Measurements from ENCODE around the gene ZNF106. TPM values are rescaled to one million over a fixed set of nuclear protein-coding genes. Genes with fewer than 3 reads are reported as not detected.
A peak's percentile ranks its signal among the peaks of the same experiment; 100 is the strongest.

Gene ZNF106
- total RNA-seq: 10 to 100 TPM; 54.5 to 92.9 (median 63.9) TPM

DNA sequence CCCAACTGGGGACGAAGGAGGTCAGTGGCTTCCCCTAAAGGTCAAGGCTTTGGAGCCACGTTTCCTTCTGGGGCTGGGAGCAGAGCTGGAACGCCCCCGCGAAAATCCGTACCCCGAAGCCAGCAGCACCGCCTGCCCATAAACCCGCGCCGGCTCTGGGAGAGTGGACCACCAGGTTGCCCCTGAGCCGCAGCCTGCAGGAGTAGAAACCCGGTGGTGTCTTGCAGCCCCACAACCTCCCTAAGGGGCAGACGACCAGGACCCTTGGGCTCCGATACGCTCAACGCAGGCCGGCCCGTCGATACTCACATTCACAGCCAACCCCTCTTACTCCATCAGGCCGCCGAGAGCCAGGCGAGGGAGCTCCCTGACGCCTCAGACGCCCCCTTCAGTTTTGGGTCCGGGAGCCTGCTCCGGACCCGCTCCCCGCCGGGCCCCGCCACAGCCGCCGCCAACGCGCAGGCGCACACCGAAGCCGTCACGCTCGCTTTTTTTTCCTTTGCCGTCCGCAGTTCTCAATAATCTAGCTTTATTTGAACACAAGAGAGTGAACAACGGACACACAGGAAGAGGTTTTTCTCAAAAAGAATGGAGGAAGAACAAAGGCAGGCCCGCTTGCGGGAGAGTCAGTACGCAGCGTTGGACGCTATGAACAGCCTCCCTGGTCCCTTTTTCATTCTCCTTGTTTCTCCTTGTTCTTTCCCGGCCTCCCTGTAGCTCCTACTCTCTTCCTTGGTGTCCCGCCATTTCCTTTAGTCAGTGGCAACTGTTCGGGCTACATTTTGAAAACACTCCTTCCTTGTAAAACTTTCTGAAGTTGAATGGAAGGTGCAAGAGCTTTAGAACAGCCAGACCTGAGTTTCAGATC is at the start of gene ZNF106:
Gene ZNF106 (minus strand): TSS at position 471 of the 868 bp plus-strand sequence. CDS start 18,852 bp downstream, outside the sequence.
- 0 to 1% methylated on average over 43 to 50 of the region's 51 CpGs for WGBS, 2 donors
- peaks cover 0 to 47% (median 20%) of the 10 kb centered on the region in 4 donors for H3K4me1 ChIP-seq
- H3K27me3 ChIP-seq: no peaks in the 10 kb centered on the region
- peak; percentile 54 to 76 for DNase-seq (ENCODE audit: low spot score in 2 of 2)
- no peaks in the 10 kb centered on the region for H3K36me3 ChIP-seq
- H3K27ac ChIP-seq: peak within 1 kb of the TSS; percentile 86 to 97 (median 94)
- H3K4me3 ChIP-seq: peak within 1 kb of the TSS; percentile 78 to 94 (median 82)
- TF ChIP-seq EP300 (IDR thresholded peaks at IDR 0.05) (peak; percentile 90 to 98), POLR2A (IDR thresholded peaks at IDR 0.05) (peak; percentile 85 to 93)
- TF ChIP-seq, protein P1, sequence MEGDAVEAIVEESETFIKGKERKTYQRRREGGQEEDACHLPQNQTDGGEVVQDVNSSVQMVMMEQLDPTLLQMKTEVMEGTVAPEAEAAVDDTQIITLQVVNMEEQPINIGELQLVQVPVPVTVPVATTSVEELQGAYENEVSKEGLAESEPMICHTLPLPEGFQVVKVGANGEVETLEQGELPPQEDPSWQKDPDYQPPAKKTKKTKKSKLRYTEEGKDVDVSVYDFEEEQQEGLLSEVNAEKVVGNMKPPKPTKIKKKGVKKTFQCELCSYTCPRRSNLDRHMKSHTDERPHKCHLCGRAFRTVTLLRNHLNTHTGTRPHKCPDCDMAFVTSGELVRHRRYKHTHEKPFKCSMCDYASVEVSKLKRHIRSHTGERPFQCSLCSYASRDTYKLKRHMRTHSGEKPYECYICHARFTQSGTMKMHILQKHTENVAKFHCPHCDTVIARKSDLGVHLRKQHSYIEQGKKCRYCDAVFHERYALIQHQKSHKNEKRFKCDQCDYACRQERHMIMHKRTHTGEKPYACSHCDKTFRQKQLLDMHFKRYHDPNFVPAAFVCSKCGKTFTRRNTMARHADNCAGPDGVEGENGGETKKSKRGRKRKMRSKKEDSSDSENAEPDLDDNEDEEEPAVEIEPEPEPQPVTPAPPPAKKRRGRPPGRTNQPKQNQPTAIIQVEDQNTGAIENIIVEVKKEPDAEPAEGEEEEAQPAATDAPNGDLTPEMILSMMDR (IDR thresholded peaks at IDR 0.05): peak in 2 of 5 experiments; percentile 5 to 9
- no peaks in the 10 kb centered on the region for H3K9me3 ChIP-seq

DNA sequence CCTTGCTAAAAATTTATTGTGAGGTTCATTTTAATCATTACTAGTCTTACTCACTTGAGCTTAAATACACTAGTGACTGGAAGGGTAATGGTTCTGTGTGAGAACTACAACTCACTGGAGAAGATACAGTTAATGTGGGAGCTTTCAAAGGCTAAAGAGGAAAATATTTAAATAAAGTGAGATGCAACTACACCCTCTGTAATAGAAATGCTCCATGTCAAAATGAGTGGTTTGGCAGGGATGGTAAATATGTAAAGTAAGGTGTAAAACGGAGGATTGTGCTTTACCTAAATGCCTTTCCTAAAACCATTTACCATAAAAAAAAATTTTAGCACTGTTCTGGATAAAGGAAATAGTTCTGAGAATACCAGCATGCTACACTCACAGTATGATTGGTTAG is 42.3 kb upstream of the ZNF106 start:
- Histone ChIP-seq H3K9me3 (no peaks in the 10 kb centered on the region), H3K27me3 (no peaks in the 10 kb centered on the region), H3K4me3 (no peak overlapping the region), H3K36me3 (peaks cover 2 to 95% (median 9%) of the 10 kb centered on the region in 3 donors), H3K27ac (no peak overlapping the region), H3K4me1 (no peaks in the 10 kb centered on the region)
- no peak for DNase-seq (ENCODE audit: low spot score in 2 of 2)
- TF ChIP-seq POLR2A (IDR thresholded peaks at IDR 0.05): no peak
- TF ChIP-seq, protein P1 (IDR thresholded peaks at IDR 0.05): no peak
- no peak for TF ChIP-seq EP300 (IDR thresholded peaks at IDR 0.05)
- 84 to 95% methylated on average over 1 of the region's 1 CpG for WGBS, 2 donors

DNA sequence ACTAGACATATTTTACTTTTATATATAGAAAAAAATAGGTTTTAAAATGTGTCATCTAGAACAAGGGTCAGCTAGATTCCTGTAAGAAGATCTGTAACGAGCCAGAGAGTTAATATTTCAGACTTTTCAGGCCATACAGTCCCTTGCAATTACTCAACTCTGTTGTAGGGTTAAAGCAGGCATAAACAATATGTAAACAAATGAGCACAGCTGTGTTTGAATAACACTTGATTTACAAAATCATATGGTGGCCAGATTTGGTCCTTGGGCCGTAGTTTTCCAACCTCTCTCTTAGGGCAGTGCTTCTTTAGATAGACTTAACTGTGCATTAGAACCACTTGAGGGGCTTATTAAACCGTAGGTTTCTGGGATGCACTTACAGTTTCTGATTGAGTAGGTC is 38.0 kb upstream of the ZNF106 start:
- DNase-seq (ENCODE audit: low spot score in 2 of 2): no peak
- no peaks in the 10 kb centered on the region for H3K9me3 ChIP-seq
- no peaks in the 10 kb centered on the region for H3K27me3 ChIP-seq
- peaks cover 0 to 90% (median 9%) of the 10 kb centered on the region in 3 donors for H3K36me3 ChIP-seq
- TF ChIP-seq EP300 (IDR thresholded peaks at IDR 0.05): no peak
- no peaks in the 10 kb centered on the region for H3K4me1 ChIP-seq
- H3K4me3 ChIP-seq: no peak overlapping the region
- 77 to 85% methylated on average over 3 of the region's 3 CpGs for WGBS, 2 donors
- H3K27ac ChIP-seq: no peak overlapping the region

DNA sequence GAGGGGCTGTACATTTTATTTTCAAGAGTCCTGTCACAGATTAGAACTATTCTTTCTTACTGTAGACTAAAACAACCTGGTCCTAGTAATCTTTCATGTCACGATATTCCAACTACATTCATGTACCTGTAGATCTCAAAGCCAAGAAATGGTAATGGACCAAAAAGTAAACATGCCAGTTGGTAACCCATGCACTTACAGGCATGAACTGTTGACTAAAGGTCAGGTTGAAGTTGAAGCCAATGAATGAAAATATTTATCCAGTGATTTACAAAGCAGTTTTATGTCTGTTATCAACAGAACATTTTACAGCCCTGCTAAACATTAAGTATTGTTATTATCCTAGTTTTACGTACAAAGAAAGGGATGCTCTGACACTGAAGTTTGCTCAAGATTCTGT is 32.4 kb upstream of the ZNF106 start:
- no peak overlapping the region for H3K27ac ChIP-seq
- no peak overlapping the region for H3K4me3 ChIP-seq
- TF ChIP-seq POLR2A (IDR thresholded peaks at IDR 0.05): no peak
- TF ChIP-seq EP300 (IDR thresholded peaks at IDR 0.05): no peak
- TF ChIP-seq, protein P1 (IDR thresholded peaks at IDR 0.05): no peak
- H3K27me3 ChIP-seq: no peaks in the 10 kb centered on the region
- H3K9me3 ChIP-seq: no peaks in the 10 kb centered on the region
- DNase-seq (ENCODE audit: low spot score in 2 of 2): no peak
- peaks cover 0 to 78% (median 0%) of the 10 kb centered on the region in 3 donors for H3K36me3 ChIP-seq
- no peaks in the 10 kb centered on the region for H3K4me1 ChIP-seq
- 57 to 81% methylated on average over 2 of the region's 2 CpGs for WGBS, 2 donors

DNA sequence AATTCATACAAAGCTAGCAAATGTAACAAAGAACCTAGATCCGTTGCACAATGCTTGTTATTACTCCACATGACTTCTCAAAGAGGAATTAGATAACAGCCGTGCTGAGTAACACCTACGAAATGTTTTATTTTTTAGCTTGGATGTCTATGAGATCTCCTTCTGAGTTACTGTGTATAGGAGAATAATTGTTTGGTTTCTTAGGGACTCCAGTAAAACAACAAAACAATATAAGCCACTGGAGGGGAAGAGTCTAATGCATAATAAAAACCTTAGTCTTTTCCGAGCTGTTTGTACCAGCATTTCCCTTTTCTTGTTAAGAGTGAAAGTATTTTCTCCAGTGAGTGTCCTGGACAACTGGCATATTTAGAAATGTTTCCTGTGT is 20.1 kb upstream of the ZNF106 start:
- Histone ChIP-seq H3K27ac (peak overlapping the region in 2 of 4 donors; percentile 39 to 49), H3K27me3 (no peaks in the 10 kb centered on the region), H3K9me3 (no peaks in the 10 kb centered on the region), H3K36me3 (peaks cover 0 to 34% (median 6%) of the 10 kb centered on the region in 3 donors), H3K4me3 (no peak overlapping the region), H3K4me1 (peaks cover 0 to 18% (median 0%) of the 10 kb centered on the region in 4 donors)
- TF ChIP-seq EP300 (IDR thresholded peaks at IDR 0.05) (no peak), POLR2A (IDR thresholded peaks at IDR 0.05) (no peak)
- TF ChIP-seq, protein P1 (IDR thresholded peaks at IDR 0.05): no peak
- DNase-seq (ENCODE audit: low spot score in 2 of 2): no peak
- 58 to 60% methylated on average over 4 of the region's 4 CpGs for WGBS, 2 donors
